NCI-H345 treated with DMSO at 0.1 percent for 48 hours (cell line): Measurements from ENCODE around the gene ZDHHC6.
"Not testable (repeated sequence)": the region's sequence is repeated elsewhere in the genome, so short reads cannot be mapped to it uniquely, and the experiment has no call there.

Source experiments
- DNase-seq: peaks from one replicate; lab custom pipeline; 2025; ENCODE audit not compliant: unreplicated experiment; lab: John Stamatoyannopoulos, UW

Gene ZDHHC6

DNA sequence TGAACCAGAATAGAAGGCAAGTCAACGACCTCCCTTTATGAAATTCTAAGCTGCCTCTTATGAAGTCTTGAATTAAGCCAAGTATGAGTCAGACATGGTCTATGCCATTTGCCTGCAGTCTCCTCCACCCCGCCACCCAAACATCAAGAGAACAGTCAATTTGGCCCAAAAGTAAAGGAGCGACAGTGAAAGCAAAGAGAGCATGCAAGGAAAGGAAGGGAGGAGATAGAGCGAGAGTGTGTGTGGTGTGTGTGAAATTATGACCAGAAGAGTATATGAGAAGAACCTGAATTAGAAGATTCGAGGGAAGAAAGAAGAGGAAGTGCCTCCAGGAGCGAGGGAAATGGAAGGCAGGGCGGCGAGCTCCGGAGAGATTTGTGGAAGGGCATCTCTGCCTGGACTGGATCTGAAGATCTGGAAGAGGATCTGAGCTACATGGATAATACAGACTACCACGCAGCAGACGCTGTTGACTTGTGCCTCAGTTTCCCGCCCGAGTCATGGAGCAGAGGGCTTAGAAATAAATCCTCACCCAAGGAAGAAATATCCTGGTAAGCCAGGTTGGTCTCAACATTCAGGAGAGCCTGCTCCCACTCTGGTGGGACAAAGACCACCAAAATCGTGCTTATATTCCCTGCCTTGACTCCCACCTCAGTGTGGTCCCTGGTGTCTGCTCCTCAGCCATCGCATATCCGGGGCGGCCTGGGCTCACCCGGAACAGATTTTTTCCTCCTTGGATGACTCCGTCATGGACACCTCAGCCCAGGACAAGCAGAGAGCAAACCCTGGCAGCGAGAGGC is 459 bp downstream of the ZDHHC6 start:
- DNase-seq: no peak

DNA sequence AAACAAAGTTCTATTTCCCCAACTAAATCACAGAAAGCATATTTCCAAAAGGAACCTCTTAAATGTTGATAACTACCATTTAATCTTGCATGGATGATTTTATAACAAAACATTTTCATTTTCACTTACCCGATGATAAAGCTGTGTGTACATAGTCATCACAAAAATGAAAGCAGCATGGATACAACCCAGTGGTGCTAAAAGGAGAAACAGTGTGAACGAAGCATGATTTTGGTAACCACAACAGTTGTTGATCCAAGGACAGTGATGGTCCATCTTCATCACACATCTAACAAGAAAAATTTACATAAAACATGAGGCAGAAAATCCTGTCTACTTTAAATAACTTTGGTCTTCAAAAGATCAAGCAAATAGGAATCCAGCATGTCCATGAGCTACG is 4.7 kb downstream of the ZDHHC6 start:
- no peak for DNase-seq

GRCh38 chr10:112441520-112441919 is 5.2 kb downstream of the ZDHHC6 start:
- DNase-seq: no peak

DNA sequence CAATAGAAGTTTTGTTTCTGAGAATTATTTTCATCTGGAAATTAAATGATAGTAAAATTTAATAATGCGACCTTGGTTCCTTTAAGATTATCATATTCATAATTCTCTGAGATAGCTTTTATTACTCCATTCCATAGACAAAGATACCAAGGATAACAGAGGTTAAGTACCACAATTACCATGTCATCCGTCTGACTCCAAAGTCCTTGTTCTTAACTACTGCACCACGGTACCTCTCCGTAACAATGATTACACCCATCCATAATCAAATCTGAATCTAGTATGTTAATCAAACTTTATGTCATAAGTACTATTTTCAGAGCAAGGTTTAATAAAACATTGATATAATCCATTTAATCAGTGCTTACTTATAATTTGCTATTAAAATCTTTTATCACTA is 8.4 kb downstream of the ZDHHC6 start:
- no peak for DNase-seq

- DNase-seq: no peak
These were observed 11.6 kb downstream of the ZDHHC6 start for GRCh38 chr10:112434988-112435619.

DNA sequence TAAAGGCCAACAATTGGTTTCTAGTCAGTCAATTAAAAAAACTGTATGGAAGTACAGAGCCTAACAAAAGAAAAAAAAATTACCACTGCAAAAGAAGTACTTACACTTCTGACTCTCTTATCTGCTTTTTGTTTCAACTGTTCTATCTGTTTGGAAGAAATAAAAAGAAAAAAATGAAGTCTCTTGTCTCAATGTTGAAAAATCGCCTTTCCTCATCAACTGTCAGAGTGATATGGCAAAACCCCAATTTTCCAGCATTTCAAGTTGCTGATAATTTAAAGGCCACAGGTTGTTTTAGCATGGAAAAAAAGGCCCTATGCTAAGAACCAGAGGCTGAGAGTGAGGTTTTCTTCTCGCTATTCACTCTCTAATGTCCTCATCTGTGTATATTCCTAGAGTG is 13.6 kb downstream of the ZDHHC6 start:
- DNase-seq: no peak

- DNase-seq: no peak
These were observed 17.0 kb downstream of the ZDHHC6 start for GRCh38 chr10:112429654-112430230.

- no peak for DNase-seq
These were observed 17.6 kb downstream of the ZDHHC6 start for GRCh38 chr10:112429147-112429546.

DNA sequence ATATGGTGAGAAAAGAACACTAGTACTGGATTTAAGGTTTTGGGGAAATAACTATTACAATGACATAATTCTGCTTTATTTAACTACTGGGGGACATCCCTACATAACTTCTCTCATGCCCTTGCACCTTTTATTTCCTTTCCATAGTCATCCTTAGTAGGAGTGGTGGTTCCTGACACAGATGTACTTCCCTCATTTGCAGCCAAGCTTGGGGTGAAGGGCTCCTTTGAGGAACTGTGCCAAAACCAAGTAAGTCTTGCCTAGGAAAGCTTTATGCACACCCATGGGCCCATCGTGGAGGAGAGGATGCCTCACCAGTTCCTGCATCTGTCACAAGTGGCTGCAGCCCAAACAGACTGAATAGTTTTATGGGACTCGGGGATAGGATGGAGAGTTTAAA is 20.6 kb downstream of the ZDHHC6 start:
- no peak for DNase-seq

DNA sequence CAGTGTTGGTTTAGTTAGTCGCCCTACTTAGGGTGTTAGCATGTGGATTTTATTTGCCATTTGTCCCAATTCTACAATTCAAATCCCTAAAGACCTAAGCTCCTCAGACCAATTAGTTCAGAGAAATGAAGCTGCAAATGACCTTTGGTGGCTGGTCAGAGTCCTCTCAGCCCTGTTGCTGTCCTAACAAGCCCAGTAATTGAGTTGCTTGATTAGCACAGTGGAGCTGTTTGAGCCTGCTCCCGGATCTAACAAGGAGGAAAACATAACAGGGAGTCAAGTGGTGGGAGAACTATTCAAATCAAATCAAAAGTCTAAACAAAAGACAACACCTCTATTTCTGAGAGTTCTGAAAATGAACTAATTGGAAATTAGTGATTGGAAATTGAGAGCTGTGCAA is 22.1 kb downstream of the ZDHHC6 start:
- no peak for DNase-seq

DNA sequence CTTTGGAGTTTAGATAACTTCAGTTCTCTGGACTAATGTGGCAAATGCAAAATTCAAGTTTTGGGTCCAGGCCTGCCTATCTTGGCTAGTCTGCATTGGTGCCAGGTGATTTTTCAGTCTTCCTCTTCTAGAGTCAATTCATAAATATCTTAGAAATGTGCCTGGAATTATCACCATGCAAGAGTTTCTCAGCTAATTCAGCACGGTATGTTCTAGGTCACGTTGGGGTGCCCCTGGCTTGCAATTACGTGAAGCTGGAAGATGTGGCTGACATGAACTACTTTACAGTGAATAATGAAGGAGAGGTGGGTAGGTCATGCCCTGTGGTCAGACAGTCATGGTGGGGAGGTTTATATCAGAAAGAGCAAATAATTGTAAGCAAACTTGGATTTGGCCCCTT is 25.0 kb downstream of the ZDHHC6 start:
- DNase-seq: no peak

- no peak for DNase-seq
These were observed 34.0 kb downstream of the ZDHHC6 start for GRCh38 chr10:112412696-112413095.

GRCh38 chr10:112409755-112410154 is 37.0 kb downstream of the ZDHHC6 start:
- no peak for DNase-seq

GRCh38 chr10:112409299-112409698 is 37.4 kb downstream of the ZDHHC6 start:
- no peak for DNase-seq

DNA sequence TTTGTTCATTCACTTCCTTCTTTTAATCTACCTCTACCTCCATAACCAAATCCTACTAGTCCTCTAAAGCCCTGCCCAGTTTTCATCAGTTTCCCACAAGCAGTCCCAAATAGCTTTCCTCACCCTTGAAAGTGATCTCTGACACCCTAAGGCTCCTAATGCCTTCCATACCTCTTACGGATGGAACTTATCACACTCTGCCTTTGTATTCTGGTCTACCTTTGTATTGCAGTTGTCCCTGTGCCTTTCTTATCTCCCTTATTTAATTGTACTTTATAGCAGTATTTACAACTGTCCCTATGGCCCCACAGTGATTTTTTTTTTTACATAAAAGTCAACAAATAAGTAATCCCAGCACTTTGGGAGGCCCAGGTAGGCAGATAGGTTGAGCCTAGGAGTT is 39.0 kb downstream of the ZDHHC6 start:
- no peak for DNase-seq

DNA sequence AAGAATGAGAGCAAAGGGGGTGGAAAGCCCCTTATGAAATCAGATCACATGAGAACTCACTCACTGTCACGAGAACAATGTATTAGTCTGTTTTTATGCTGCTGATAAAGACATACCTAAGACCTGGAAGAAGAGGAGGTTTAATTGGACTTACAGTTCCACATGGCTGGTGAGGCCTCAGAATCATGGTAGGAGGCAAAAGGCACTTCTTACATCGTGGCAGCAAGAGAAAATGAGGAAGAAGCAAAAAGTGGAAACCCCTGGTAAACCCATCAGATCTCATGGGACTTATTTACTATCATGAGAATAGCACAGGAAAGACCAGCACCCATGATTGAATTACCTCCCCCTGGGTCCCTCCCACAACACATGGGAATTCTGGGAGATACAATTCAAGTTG is 39.9 kb downstream of the ZDHHC6 start:
- not testable (repeated sequence) for DNase-seq

DNA sequence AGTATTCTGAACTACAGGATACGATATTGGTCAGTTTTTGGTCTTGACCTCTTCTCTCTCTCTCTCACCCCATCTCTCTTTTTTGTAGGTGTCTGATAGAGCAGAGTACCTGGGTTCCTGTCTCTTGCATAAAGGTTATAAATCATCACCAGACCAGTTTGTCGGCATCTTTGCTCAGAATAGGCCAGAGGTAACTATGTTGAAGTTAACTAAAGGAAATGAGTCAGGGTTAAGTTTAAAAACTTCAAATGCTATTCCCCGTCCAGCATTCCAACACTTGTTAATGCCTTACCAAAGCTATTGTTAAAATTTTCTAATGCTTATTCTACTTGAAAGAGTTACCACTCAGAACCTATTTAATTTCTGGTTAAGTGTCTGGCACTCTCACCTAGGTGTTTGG is 42.1 kb downstream of the ZDHHC6 start:
- no peak for DNase-seq

DNA sequence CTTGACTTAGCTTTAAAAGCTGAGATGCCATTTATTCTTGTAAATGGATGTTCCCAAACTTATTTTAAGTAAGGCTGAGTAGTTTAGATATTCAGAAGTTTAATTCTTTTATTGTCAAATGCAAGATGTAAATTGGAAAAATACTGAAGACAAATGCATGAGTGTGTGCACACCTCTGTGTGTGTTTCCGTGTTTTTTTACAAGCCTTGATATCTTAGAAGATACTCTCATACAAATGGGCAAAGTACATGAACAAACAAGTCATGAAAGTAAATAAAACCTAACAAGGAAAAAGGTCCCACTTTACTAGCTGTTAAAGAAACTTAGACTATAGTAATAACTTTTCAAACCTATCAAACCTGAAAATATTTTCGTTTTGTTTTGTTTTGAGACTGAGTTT is 43.8 kb downstream of the ZDHHC6 start:
- no peak for DNase-seq

DNA sequence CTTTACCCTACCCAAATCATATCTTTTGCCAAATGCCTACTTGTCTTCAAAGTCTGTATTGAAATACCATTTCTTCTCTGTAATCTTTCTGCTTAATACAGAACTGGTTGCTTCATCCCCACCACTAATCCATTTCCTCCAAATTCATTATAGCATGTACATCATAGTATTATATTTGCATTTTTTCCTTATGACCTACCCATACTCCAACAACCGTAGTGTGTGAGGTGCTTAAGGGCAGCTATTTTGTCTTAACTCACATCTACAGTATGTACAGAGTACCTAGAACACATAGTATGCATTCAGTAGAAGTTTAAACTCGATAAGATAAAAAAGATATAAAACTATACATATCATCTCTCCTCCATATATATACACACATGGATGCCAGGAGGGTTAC is 49.1 kb downstream of the ZDHHC6 start:
- no peak for DNase-seq

GRCh38 chr10:112395809-112396530 is 50.7 kb downstream of the ZDHHC6 start:
- peak; percentile 10 for DNase-seq

- peak; percentile 5 for DNase-seq
These were observed 52.2 kb downstream of the ZDHHC6 start for GRCh38 chr10:112394475-112394875.

DNA sequence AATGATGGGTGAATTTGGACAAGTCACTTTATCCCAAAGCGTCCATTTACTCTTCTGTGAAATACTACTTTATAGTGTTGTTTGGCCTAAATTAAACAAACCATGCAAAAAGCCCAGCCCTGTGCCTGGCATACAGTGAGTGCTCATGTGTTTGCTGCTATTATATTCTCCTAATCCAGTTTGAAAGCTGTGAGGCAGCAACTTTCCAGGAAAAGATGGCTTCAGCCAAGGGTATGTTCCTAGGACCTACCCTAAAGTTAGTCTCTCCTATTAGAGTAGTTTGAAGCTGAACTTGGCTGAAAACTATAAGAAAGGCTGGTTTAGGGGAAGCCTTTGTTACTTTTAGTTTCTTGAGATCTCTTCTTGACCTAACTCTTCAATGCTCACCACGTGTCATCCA is 52.9 kb downstream of the ZDHHC6 start:
- DNase-seq: no peak
